Uterus (tissue), 4 donors: ENCODE measurements around the gene ZC3H12D. TPM values are rescaled to one million over a fixed set of nuclear protein-coding genes. Genes with fewer than 3 reads are reported as not detected.
"Not testable (repeated sequence)": the region's sequence is repeated elsewhere in the genome, so short reads cannot be mapped to it uniquely, and the experiment has no call there.

Experiments used
- DNase-seq, 2 donors: peaks; one replicate each; pipeline ENCODE4 v3.0.0-alpha.2; 2019 to 2020
- H3K27ac ChIP-seq, 2 donors: fragments of 200-600 bp; sonication (generic); 1 replicate in 1 of 2; 2 replicates in 1 of 2; pipeline ENCODE4 v1.5.1; 2016 to 2018
- H3K27me3 ChIP-seq, 2 donors: fragments of 200-600 bp; sonication (generic); one replicate each; pipeline ENCODE4 v1.5.1; 2018 to 2019; ENCODE audit warnings: control low read depth in 1 of 2
- H3K36me3 ChIP-seq, 2 donors: fragments of 200-600 bp; sonication (generic); one replicate each; pipeline ENCODE4 v1.5.1; 2019; ENCODE audit warnings: control low read depth in 1 of 2
- H3K4me1 ChIP-seq, 2 donors: fragments of 200-600 bp; sonication (generic); one replicate each; pipeline ENCODE4 v1.5.1; 2018 to 2019; ENCODE audit warnings: control low read depth in 1 of 2
- H3K4me3 ChIP-seq, 2 donors: fragments of 200-600 bp; sonication (generic); 1 replicate in 1 of 2; 2 replicates in 1 of 2; pipeline ENCODE4 v1.5.1; 2018 to 2019; ENCODE audit warnings: mild to moderate bottlenecking in 1 of 2
- H3K9me3 ChIP-seq, 2 donors: fragments of 200-600 bp; sonication (generic); one replicate each; pipeline ENCODE4 v1.5.1; 2019; ENCODE audit warnings: control low read depth in 1 of 2
- CTCF ChIP-seq, 4 experiments: fragments of 200-600 bp in 2 of 4; fragments of 450-650 bp in 2 of 4; sonication (generic) in 2 of 4; IDR thresholded peaks; one replicate each; pipeline ENCODE4 v1.5.1; 2016 to 2019; ENCODE audit warnings: antibody characterized with exemption in 4 of 4, mild to moderate bottlenecking in 2 of 4, moderate library complexity in 1 of 4
- POLR2A ChIP-seq, 2 donors: fragments of 450-650 bp; IDR thresholded peaks; one replicate each; pipeline ENCODE4 v1.6.1; 2016; ENCODE audit warnings: antibody characterized with exemption in 2 of 2, mild to moderate bottlenecking in 1 of 2, moderate library complexity in 1 of 2
- intact Hi-C: fragments of 100-400 bp; cut with DNase I; formaldehyde crosslinking; loops from one replicate; pipeline ENCODE4 v1.15.1; 2023; ENCODE audit warnings: low total_unique reads
- total RNA-seq, 4 donors: library from RNA; depleted of rRNA in 3 of 4; stranded (reverse); fragments of >200 nt in 3 of 4; gene quantifications; one replicate each; pipeline versions ENCODE4 v1.1.0 to v1.2.4, GENCODE V29; 2014 to 2023
- donor health status: DM: yes; HTN: yes; CAD: no.

The ZC3H12D gene
- total RNA-seq, 4 donors from 2014 or later, result 0.26 to 1.7 (median 0.40) TPM; not detected in 1

GRCh38 chr6:149446791-149447376, 37.9 kb downstream of the ZC3H12D start:
- no peak for TF ChIP-seq CTCF (IDR thresholded peaks at IDR 0.05)
- no peak for TF ChIP-seq POLR2A (IDR thresholded peaks at IDR 0.05)
- Histone ChIP-seq H3K27ac (no peak overlapping the region), H3K36me3 (no peaks in the 10 kb centered on the region), H3K9me3 (no peaks in the 10 kb centered on the region), H3K4me3 (no peak overlapping the region), H3K27me3 (no peaks in the 10 kb centered on the region), H3K4me1 (no peaks in the 10 kb centered on the region)
- DNase-seq, result no peak
- intact Hi-C loops, result no loop called here

GRCh38 chr6:149445573-149445972, 39.2 kb downstream of the ZC3H12D start:
- TF ChIP-seq CTCF (IDR thresholded peaks at IDR 0.05) (no peak), POLR2A (IDR thresholded peaks at IDR 0.05) (no peak)
- Histone ChIP-seq H3K36me3 (no peaks in the 10 kb centered on the region), H3K4me3 (no peak overlapping the region), H3K27ac (no peak overlapping the region), H3K4me1 (peaks cover 0 to 3% of the 10 kb centered on the region in 2 donors), H3K27me3 (no peaks in the 10 kb centered on the region), H3K9me3 (no peaks in the 10 kb centered on the region)
- DNase-seq, result no peak
- intact Hi-C loops, result no loop called here

GRCh38 chr6:149445095-149445466, 39.7 kb downstream of the ZC3H12D start:
- intact Hi-C loops, result no loop called here
- no peak overlapping the region for H3K27ac ChIP-seq
- DNase-seq, result no peak
- no peaks in the 10 kb centered on the region for H3K36me3 ChIP-seq
- no peak overlapping the region for H3K4me3 ChIP-seq
- TF ChIP-seq CTCF (IDR thresholded peaks at IDR 0.05), result no peak
- no peak for TF ChIP-seq POLR2A (IDR thresholded peaks at IDR 0.05)
- no peaks in the 10 kb centered on the region for H3K9me3 ChIP-seq
- no peaks in the 10 kb centered on the region for H3K27me3 ChIP-seq
- H3K4me1 ChIP-seq, result peaks cover 0 to 3% of the 10 kb centered on the region in 2 donors

- H3K27me3 ChIP-seq, H3K36me3 ChIP-seq, H3K9me3 ChIP-seq, H3K27ac ChIP-seq, intact Hi-C loops, DNase-seq, H3K4me3 ChIP-seq, H3K4me1 ChIP-seq: not testable (repeated sequence)
These were observed 40.3 kb downstream of the ZC3H12D start for GRCh38 chr6:149444360-149445094.

GRCh38 chr6:149443411-149444181, 41.2 kb downstream of the ZC3H12D start:
- Histone ChIP-seq H3K27ac (no peak overlapping the region), H3K27me3 (no peaks in the 10 kb centered on the region), H3K4me3 (no peak overlapping the region), H3K36me3 (no peaks in the 10 kb centered on the region), H3K4me1 (peaks cover 0 to 3% of the 10 kb centered on the region in 2 donors), H3K9me3 (no peaks in the 10 kb centered on the region)
- no peak for DNase-seq
- intact Hi-C loops, result no loop called here
- TF ChIP-seq POLR2A (IDR thresholded peaks at IDR 0.05) (no peak), CTCF (IDR thresholded peaks at IDR 0.05) (no peak)
